Mammary epithelial cell (primary cell): ENCODE results near the gene AUH.

Source experiments
- CTCF ChIP-seq, 2 donors: IDR thresholded peaks in 1 of 2; conservative IDR thresholded peaks in 1 of 2; 2 replicates each; pipeline ENCODE4 v1.5.1; 2011 to 2012; ENCODE audit warnings: inconsistent platforms in 2 of 2, low read length in 2 of 2, mild to moderate bottlenecking in 2 of 2, control low read depth in 1 of 2, low read depth in 1 of 2; ENCODE audit not compliant: insufficient read depth in 1 of 2; ENCODE audit errors: extremely low read depth in 1 of 2
- EZH2 ChIP-seq: IDR thresholded peaks from 2 replicates; pipeline ENCODE4 v1.6.1; 2012; ENCODE audit warnings: low read length, inconsistent platforms, borderline replicate concordance

GRCh38 chr9:91212596-91213243 lies 149.0 kb downstream of the AUH start:
- TF ChIP-seq CTCF (conservative IDR thresholded peaks at IDR 0.05 in 1 of 2, IDR thresholded peaks at IDR 0.05 in 1 of 2; ENCODE audit: extremely low read depth in 1 of 2, insufficient read depth in 1 of 2, low read depth in 1 of 2, low read length in 2 of 2) (no peak), EZH2 (no peak)
